Mammary epithelial cell (primary cell): ENCODE measurements around the gene BICD2.

ENCODE experiments used
- EZH2 ChIP-seq: IDR thresholded peaks from 2 replicates; pipeline ENCODE4 v1.6.1; 2012; ENCODE audit warnings: low read length, inconsistent platforms, borderline replicate concordance
- TF ChIP-seq, protein P1 (sequence below), 2 donors: IDR thresholded peaks in 1 of 2; conservative IDR thresholded peaks in 1 of 2; 2 replicates each; pipeline ENCODE4 v1.5.1; 2011 to 2012; ENCODE audit warnings: inconsistent platforms in 2 of 2, low read length in 2 of 2, mild to moderate bottlenecking in 2 of 2, control low read depth in 1 of 2, low read depth in 1 of 2; ENCODE audit not compliant: insufficient read depth in 1 of 2; ENCODE audit errors: extremely low read depth in 1 of 2

DNA sequence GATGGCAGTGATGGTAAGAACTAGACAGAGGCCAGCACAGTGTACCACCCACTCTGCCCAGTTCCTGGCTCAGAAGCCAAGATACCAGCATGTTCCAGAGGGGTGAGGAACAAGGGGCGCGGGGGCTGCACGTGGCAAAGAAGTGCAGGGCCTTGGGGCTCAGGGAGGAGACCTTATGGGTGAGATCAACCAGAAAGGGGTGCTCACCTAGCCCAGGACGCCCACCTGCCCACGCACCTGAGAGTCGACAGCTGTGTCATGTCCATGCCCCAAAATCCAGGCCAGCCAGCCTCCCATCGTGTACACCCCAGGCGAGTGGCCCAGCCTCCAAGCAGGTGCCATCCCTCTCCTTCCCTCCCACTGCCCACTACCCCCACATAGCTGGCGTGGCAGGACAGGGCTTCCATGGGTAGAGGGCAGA, 34.9 kb downstream of the BICD2 start:
- TF ChIP-seq, protein P1, sequence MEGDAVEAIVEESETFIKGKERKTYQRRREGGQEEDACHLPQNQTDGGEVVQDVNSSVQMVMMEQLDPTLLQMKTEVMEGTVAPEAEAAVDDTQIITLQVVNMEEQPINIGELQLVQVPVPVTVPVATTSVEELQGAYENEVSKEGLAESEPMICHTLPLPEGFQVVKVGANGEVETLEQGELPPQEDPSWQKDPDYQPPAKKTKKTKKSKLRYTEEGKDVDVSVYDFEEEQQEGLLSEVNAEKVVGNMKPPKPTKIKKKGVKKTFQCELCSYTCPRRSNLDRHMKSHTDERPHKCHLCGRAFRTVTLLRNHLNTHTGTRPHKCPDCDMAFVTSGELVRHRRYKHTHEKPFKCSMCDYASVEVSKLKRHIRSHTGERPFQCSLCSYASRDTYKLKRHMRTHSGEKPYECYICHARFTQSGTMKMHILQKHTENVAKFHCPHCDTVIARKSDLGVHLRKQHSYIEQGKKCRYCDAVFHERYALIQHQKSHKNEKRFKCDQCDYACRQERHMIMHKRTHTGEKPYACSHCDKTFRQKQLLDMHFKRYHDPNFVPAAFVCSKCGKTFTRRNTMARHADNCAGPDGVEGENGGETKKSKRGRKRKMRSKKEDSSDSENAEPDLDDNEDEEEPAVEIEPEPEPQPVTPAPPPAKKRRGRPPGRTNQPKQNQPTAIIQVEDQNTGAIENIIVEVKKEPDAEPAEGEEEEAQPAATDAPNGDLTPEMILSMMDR (conservative IDR thresholded peaks at IDR 0.05 in 1 of 2, IDR thresholded peaks at IDR 0.05 in 1 of 2; ENCODE audit: extremely low read depth in 1 of 2, insufficient read depth in 1 of 2, low read depth in 1 of 2, low read length in 2 of 2): no peak
- TF ChIP-seq EZH2: no peak
